IPS-20b (cell line): ENCODE measurements around the gene STXBP6.
A peak's percentile ranks its signal among the peaks of the same experiment; 100 is the strongest.

Experiments used
- H3K27ac ChIP-seq: one replicate; pipeline ENCODE4 v1.5.1; 2013; ENCODE audit warnings: low read length
- H3K27me3 ChIP-seq: 2 replicates; pipeline ENCODE4 v1.6.1; 2013; ENCODE audit warnings: mild to moderate bottlenecking, low read length, inconsistent platforms; ENCODE audit not compliant: insufficient read depth
- H3K36me3 ChIP-seq: 2 replicates; pipeline ENCODE4 v1.6.1; 2013; ENCODE audit warnings: low read depth, mild to moderate bottlenecking, inconsistent platforms, low read length, moderate library complexity; ENCODE audit not compliant: insufficient read depth
- H3K4me1 ChIP-seq: 2 replicates; pipeline ENCODE4 v1.6.1; 2013; ENCODE audit warnings: mild to moderate bottlenecking, control low read depth, inconsistent platforms, low read length, moderate library complexity; ENCODE audit not compliant: insufficient read depth
- H3K4me3 ChIP-seq: 2 replicates; pipeline ENCODE4 v1.5.1; 2013; ENCODE audit warnings: mild to moderate bottlenecking, low read length, inconsistent platforms
- H3K9ac ChIP-seq: 2 replicates; pipeline ENCODE4 v1.6.1; 2013; ENCODE audit warnings: low read depth, mild to moderate bottlenecking, inconsistent platforms, low read length, moderate library complexity
- H3K9me3 ChIP-seq: 2 replicates; pipeline ENCODE4 v1.6.1; 2013; ENCODE audit warnings: mild to moderate bottlenecking, low read depth, low read length, inconsistent platforms; ENCODE audit not compliant: insufficient read depth

Gene STXBP6

GRCh38 chr14:25009891-25010290 lies 40.1 kb downstream of the STXBP6 start:
- Histone ChIP-seq H3K27me3 (no peaks in the 10 kb centered on the region), H3K9ac (no peak overlapping the region), H3K27ac (no peak overlapping the region), H3K9me3 (no peaks in the 10 kb centered on the region), H3K4me3 (0 out of 2 replicates have a peak overlapping the region, but pooled peaks have one; percentile 11), H3K4me1 (peaks cover 18% of the 10 kb centered on the region; the same call in 1 of the 2 replicates), H3K36me3 (no peaks in the 10 kb centered on the region)

DNA sequence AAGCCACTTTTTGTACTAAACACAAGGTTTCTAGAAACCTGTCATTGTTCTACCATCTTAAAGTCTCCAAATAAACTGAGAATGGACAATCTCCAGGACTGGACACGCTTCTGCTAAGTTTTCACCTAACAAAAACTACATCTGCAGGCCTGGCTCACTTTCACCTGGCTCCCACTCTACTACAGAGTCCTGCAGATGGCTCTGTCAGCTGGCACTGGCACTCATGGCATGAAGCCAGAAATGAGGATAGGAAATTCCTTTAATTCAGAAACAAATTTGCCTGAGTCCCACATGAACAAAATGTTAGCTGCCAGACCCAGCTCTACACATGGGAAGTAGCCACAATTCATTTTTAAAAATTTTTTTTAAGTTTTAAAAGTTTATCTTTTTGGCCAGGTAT lies 42.1 kb downstream of the STXBP6 start:
- no peak overlapping the region for H3K4me3 ChIP-seq
- H3K36me3 ChIP-seq = no peaks in the 10 kb centered on the region
- no peaks in the 10 kb centered on the region for H3K27me3 ChIP-seq
- no peak overlapping the region for H3K9ac ChIP-seq
- H3K9me3 ChIP-seq = no peaks in the 10 kb centered on the region
- H3K4me1 ChIP-seq = peaks cover 18% of the 10 kb centered on the region; the same call in 1 of the 2 replicates
- no peak overlapping the region for H3K27ac ChIP-seq

- no peak overlapping the region for H3K9ac ChIP-seq
- peaks cover 18% of the 10 kb centered on the region; the same call in 1 of the 2 replicates for H3K4me1 ChIP-seq
- H3K4me3 ChIP-seq = no peak overlapping the region
- no peak overlapping the region for H3K27ac ChIP-seq
- H3K27me3 ChIP-seq = no peaks in the 10 kb centered on the region
- H3K9me3 ChIP-seq = no peaks in the 10 kb centered on the region
- H3K36me3 ChIP-seq = no peaks in the 10 kb centered on the region
Observed at GRCh38 chr14:25006961-25007795, 42.8 kb downstream of the STXBP6 start.

DNA sequence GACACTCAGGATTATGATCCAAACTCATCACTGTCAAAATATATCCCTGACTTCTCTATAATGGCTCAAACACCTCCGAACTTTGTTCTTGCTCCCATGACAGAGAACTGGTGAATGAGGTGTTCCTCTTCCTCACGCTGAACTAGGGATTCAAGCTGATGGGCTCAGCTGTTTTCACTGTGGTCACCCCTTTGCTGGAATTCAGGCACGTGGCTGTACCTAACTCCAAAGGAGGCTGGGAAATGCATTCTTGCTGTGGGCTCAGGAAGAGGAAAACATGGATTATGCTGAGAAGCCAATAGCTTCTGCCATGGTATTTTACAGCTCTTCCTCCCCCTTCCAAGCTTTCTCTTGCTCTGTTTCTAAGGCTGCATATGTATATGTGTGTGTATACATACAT lies 43.9 kb downstream of the STXBP6 start:
- H3K4me1 ChIP-seq = peaks cover 18% of the 10 kb centered on the region; the same call in 1 of the 2 replicates
- H3K9me3 ChIP-seq = no peaks in the 10 kb centered on the region
- H3K27ac ChIP-seq = no peak overlapping the region
- H3K27me3 ChIP-seq = no peaks in the 10 kb centered on the region
- no peak overlapping the region for H3K9ac ChIP-seq
- H3K4me3 ChIP-seq = no peak overlapping the region
- no peaks in the 10 kb centered on the region for H3K36me3 ChIP-seq

DNA sequence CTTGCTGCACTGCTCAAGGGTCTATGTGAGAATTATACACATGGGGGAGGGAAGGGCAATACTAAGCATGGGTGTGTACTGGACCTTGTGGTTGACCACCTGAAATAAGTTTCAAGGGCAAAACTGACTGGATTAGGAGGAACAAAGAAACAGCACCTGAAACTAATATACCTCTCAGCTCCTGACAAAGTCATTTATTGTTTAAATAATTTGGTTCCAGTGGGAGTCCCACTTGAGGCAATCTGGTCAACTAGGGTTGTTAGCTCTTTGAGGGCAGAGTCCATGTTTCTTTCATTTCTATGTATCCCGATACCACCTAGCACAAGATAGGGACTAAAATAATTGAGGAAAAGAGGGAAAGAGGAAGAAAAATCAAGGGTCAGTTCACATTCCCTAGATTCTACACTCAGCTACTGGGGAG lies 45.5 kb downstream of the STXBP6 start:
- Histone ChIP-seq H3K4me1 (peaks cover 10% of the 10 kb centered on the region; the same call in 1 of the 2 replicates), H3K4me3 (no peak overlapping the region), H3K27me3 (no peaks in the 10 kb centered on the region), H3K27ac (no peak overlapping the region), H3K36me3 (no peaks in the 10 kb centered on the region), H3K9ac (no peak overlapping the region), H3K9me3 (no peaks in the 10 kb centered on the region)

DNA sequence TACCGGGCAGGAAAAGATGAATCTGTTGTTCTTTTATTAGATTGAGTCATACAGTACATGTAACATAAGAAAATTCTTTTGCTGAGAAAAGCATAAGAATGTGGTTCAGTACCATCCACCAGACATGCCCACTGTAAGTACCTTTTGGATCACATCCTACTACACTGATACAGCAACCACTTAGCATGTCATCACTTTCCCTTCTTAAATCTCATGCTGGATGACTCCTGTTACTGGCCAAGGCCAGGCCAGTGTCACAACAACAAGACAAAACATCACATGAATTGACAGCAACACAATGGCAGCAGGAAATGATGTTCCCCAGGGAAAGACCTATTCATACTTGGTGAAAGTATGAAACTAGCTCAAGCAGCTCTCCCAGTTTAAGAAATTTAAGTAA lies 46.4 kb downstream of the STXBP6 start:
- no peak overlapping the region for H3K27ac ChIP-seq
- no peak overlapping the region for H3K4me3 ChIP-seq
- no peak overlapping the region for H3K9ac ChIP-seq
- no peaks in the 10 kb centered on the region for H3K9me3 ChIP-seq
- H3K36me3 ChIP-seq = no peaks in the 10 kb centered on the region
- peaks cover 2% of the 10 kb centered on the region; the same call in 1 of the 2 replicates for H3K4me1 ChIP-seq
- no peaks in the 10 kb centered on the region for H3K27me3 ChIP-seq

GRCh38 chr14:25001601-25002000 lies 48.3 kb downstream of the STXBP6 start:
- H3K4me3 ChIP-seq = no peak overlapping the region
- no peaks in the 10 kb centered on the region for H3K4me1 ChIP-seq
- H3K27me3 ChIP-seq = no peaks in the 10 kb centered on the region
- H3K36me3 ChIP-seq = no peaks in the 10 kb centered on the region
- H3K9me3 ChIP-seq = no peaks in the 10 kb centered on the region
- no peak overlapping the region for H3K9ac ChIP-seq
- no peak overlapping the region for H3K27ac ChIP-seq

- Histone ChIP-seq H3K27ac (no peak overlapping the region), H3K4me1 (no peaks in the 10 kb centered on the region), H3K9ac (no peak overlapping the region), H3K27me3 (no peaks in the 10 kb centered on the region), H3K36me3 (no peaks in the 10 kb centered on the region), H3K4me3 (no peak overlapping the region), H3K9me3 (no peaks in the 10 kb centered on the region)
Observed at GRCh38 chr14:25001156-25001555, 48.8 kb downstream of the STXBP6 start.

GRCh38 chr14:24999157-24999556 lies 50.8 kb downstream of the STXBP6 start:
- no peak overlapping the region for H3K27ac ChIP-seq
- no peak overlapping the region for H3K4me3 ChIP-seq
- no peaks in the 10 kb centered on the region for H3K36me3 ChIP-seq
- no peaks in the 10 kb centered on the region for H3K4me1 ChIP-seq
- no peak overlapping the region for H3K9ac ChIP-seq
- H3K27me3 ChIP-seq = no peaks in the 10 kb centered on the region
- no peaks in the 10 kb centered on the region for H3K9me3 ChIP-seq

DNA sequence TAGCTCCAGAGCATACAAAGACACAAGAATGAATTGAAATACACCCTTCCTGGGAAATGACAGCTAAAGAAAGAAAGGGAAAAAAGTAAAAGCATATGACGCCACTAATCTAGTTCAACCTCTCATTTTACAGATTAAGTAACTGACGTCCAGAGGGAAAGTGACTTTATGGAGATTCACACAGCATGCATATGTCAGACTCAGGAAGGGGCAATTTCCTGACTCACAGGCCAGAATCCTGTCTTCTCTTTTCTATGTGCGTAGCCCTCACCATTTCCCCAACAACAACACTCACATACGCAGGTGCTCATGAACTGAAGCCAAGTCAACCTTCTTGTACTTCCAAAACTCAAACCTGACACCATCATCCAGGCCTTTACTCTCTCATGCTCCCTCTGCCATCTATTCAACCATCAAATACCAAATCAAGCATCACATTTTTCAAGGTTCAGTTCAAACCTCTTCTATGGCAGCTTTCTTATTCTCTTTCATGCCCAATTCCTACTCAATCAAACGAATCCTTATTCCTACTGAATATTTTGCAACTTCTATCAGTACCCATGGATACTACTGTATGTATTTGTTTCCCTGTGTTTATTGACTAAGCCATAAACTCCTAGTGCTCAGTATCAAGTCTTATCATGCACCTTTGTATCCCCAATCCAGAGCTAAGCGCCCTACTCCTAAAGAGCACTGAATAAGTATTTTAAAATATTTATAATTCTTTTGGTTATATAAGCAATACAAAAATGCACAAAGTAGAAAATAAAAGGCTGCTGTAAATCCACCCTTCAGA lies 52.8 kb downstream of the STXBP6 start:
- no peak overlapping the region for H3K4me3 ChIP-seq
- no peaks in the 10 kb centered on the region for H3K9me3 ChIP-seq
- no peaks in the 10 kb centered on the region for H3K36me3 ChIP-seq
- no peaks in the 10 kb centered on the region for H3K27me3 ChIP-seq
- no peak overlapping the region for H3K9ac ChIP-seq
- H3K27ac ChIP-seq = no peak overlapping the region
- no peaks in the 10 kb centered on the region for H3K4me1 ChIP-seq

DNA sequence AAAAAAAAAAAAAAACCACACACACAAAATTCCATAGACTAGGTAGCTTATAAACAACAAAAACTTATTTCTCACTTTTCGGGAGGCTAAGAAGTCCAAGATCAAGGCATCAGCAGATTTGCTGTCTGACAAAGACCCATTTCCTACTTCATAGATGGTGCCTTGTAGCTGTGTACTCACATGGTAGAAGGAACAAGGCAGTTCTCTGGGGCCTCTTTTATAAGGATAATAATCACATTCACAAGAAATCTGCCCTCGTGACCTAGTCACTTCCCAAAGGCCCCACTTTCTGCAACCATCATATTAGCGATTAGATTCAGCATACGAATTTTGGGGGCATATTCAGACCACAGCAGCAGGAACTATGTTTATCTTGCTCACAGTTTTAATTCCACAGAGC lies 54.9 kb downstream of the STXBP6 start:
- H3K27me3 ChIP-seq = no peaks in the 10 kb centered on the region
- no peaks in the 10 kb centered on the region for H3K36me3 ChIP-seq
- no peak overlapping the region for H3K9ac ChIP-seq
- H3K9me3 ChIP-seq = no peaks in the 10 kb centered on the region
- H3K27ac ChIP-seq = no peak overlapping the region
- H3K4me1 ChIP-seq = no peaks in the 10 kb centered on the region
- H3K4me3 ChIP-seq = no peak overlapping the region

DNA sequence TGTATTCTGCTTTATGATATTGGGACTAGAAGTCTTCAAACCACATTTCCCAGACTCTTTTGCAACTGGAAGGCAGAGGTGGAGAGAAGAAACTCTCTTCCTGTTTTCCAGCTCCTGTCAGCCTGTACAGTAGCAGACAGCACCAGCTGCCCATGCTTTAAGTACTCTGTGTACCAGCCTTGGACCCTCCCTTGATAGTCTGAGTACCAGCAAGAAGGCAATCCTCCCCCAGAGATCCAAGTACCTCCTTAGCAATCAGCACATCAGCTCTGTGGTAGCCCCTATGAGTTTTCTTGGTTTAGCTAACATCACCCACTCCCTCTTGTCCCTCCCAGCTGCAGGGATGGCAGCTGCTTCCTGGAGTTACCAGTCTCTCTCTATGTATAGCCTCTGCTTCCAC lies 56.3 kb downstream of the STXBP6 start:
- H3K9ac ChIP-seq = no peak overlapping the region
- no peak overlapping the region for H3K4me3 ChIP-seq
- no peaks in the 10 kb centered on the region for H3K36me3 ChIP-seq
- H3K9me3 ChIP-seq = no peaks in the 10 kb centered on the region
- H3K27me3 ChIP-seq = no peaks in the 10 kb centered on the region
- H3K27ac ChIP-seq = no peak overlapping the region
- H3K4me1 ChIP-seq = no peaks in the 10 kb centered on the region
